Pancreas (tissue), 10 donors: ENCODE results near the gene ODAM. TPM values are rescaled to one million over a fixed set of nuclear protein-coding genes. Genes with fewer than 3 reads are reported as not detected.

Source experiments
- ATAC-seq, 4 donors: fragments of 200-7000 bp; cut with Tn5 transposase; one replicate each; pipeline versions ENCODE4 v1.8.0 to v1.9.1; 2020; ENCODE audit warnings: mild to moderate bottlenecking in 4 of 4, moderate library complexity in 4 of 4
- DNase-seq, 6 donors: peaks; one replicate each; pipeline ENCODE4 v3.0.0-alpha.2; 2020
- FAIRE-seq: peaks from 2 replicates; lab custom pipeline; 2012; peaks lifted over from hg19 to GRCh38; lab: Jason Lieb, UNC
- H3K27ac ChIP-seq, 4 donors: fragments of 200-600 bp; sonication (generic); 1 replicate in 3 of 4; 2 replicates in 1 of 4; pipeline versions ENCODE4 v1.5.0 to v1.8.0; 2020
- H3K27me3 ChIP-seq, 4 donors: fragments of 200-600 bp; one replicate each; pipeline ENCODE4 v1.8.0; 2021
- H3K36me3 ChIP-seq, 3 donors: fragments of 200-600 bp; sonication (generic) in 1 of 3; one replicate each; pipeline versions ENCODE4 v1.5.0 to v1.8.0; 2020 to 2021
- H3K4me1 ChIP-seq, 3 donors: fragments of 200-600 bp; one replicate each; pipeline ENCODE4 v1.8.0; 2021
- H3K4me3 ChIP-seq, 4 donors: fragments of 200-600 bp; sonication (generic) in 2 of 4; one replicate each; pipeline versions ENCODE4 v1.5.0 to v1.8.0; 2020 to 2021
- H3K9me3 ChIP-seq, 4 donors: fragments of 200-600 bp; one replicate each; pipeline ENCODE4 v1.8.0; 2021
- WGBS, 2 donors: extraction: QIAGEN DNeasy Blood & Tissue Kit; methylation state at CpG; one replicate each; pipeline ENCODE4 v1.1.7; 2013; 5-methylcytosine and 5-hydroxymethylcytosine counted together
- intact Hi-C, 3 donors: fragments of 100-400 bp; cut with DNase I; formaldehyde crosslinking; loops; one replicate each; pipeline versions ENCODE4 v1.11.1 to v1.14.2; 2022
- polyA plus RNA-seq, 2 donors: library from polyadenylated mRNA; stranded (reverse); fragments of 200-250 nt; gene quantifications; one replicate each; pipeline ENCODE4 v1.2.3, GENCODE V29; 2013
- total RNA-seq, 6 donors: library from RNA; stranded (reverse); fragmentation: NEBNext Ultra II Directional in 4 of 6; extraction: Animal tissue kit (Norgen Biotek cat#: 25700) in 4 of 6; gene quantifications; one replicate each; pipeline versions ENCODE4 v1.2.1 to v1.2.4, GENCODE V29; 2021 to 2023
- TF ChIP-seq, protein P1 (sequence below), 4 donors: fragments of 200-600 bp; sonication (generic) in 3 of 4; IDR thresholded peaks; one replicate each; pipeline versions ENCODE4 v1.5.0 to v1.8.0; 2021; ENCODE audit warnings: antibody characterized with exemption in 4 of 4
- donor health status: healthy with polysubstance abuse.
- donor health status: DM: no; HTN: no; CAD: no; lungs with moderate emphysema.
- donor health status: DM: no; HTN: no; CAD: no.
- donor health status: control.
- donor health status: control.
- donor health status: Bipolar disorder and iron deficiency.
- donor health status: DM: yes; HTN: yes; CAD: no.
- donor health status: DM: no; HTN: no; CAD: no.
- donor health status: DM: no; HTN: no; CAD: no.
- donor health status: DM: yes; HTN: yes; CAD: no.

ODAM gene
- total and polyA plus RNA-seq, 8 donors, result 0.19 to 1.2 (median 0.48) TPM; not detected in 2

DNA sequence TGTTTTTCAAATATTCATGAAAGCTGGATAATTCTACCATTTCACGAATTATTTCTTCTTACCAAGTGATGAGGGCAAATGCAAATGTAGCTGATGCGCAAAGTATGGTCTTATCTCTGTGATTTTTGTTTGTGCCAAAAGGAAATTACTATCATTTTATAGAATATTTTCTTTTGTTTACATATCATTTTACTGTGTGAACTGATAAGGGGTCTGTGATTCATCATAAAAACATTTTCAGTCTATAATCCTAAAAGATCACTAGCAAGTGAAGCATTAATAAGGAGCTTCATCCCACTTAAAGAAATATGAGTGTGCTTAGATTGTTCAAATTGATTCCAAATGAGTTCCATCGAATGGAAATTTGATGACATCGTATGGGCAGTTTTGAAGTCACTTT lies 47.6 kb downstream of the ODAM start:
- peaks cover 0 to 3% (median 0%) of the 10 kb centered on the region in 3 donors for H3K4me1 ChIP-seq
- no peak overlapping the region for H3K4me3 ChIP-seq
- DNase-seq (no peak), FAIRE-seq (no peak), ATAC-seq (no peak)
- no peaks in the 10 kb centered on the region for H3K9me3 ChIP-seq
- H3K36me3 ChIP-seq, result no peaks in the 10 kb centered on the region
- intact Hi-C loops, result no loop called here
- no peaks in the 10 kb centered on the region for H3K27me3 ChIP-seq
- TF ChIP-seq, protein P1, sequence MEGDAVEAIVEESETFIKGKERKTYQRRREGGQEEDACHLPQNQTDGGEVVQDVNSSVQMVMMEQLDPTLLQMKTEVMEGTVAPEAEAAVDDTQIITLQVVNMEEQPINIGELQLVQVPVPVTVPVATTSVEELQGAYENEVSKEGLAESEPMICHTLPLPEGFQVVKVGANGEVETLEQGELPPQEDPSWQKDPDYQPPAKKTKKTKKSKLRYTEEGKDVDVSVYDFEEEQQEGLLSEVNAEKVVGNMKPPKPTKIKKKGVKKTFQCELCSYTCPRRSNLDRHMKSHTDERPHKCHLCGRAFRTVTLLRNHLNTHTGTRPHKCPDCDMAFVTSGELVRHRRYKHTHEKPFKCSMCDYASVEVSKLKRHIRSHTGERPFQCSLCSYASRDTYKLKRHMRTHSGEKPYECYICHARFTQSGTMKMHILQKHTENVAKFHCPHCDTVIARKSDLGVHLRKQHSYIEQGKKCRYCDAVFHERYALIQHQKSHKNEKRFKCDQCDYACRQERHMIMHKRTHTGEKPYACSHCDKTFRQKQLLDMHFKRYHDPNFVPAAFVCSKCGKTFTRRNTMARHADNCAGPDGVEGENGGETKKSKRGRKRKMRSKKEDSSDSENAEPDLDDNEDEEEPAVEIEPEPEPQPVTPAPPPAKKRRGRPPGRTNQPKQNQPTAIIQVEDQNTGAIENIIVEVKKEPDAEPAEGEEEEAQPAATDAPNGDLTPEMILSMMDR (IDR thresholded peaks at IDR 0.05), result no peak
- no peak overlapping the region for H3K27ac ChIP-seq
- WGBS, 2 donors, result 77 to 90% methylated on average over 4 of the region's 4 CpGs

DNA sequence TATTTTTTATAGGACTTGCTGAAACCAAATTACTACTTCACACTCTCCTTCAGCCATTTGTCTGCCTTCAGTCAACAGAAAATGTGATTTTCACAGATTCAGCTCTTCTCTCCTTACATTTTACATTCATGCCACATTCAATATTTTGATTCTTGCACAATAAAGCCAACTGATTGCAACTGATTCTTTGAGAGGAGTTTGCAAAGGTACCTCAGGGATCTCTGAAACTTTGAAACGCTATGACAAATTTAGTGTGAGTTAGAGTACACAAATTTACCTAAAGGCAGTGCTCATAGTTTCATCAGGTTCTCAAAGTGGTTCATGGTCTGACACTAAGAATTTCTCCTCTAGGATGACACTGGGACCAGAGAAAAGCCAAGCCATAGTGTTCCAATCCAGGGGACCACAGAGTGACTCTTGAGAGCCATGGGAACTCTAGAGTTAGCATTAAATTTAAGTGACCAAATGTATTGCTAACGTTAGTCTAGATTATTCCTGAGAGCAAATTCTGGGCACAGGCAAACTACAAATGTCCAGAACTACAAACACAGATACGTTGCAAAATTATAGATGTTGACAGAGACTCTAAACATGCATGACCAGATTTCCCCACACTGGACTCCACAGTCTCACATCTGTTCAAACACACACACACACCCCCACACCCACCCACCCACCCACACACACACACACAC lies 55.9 kb downstream of the ODAM start:
- DNase-seq, result no peak
- intact Hi-C loops, result no loop called here
- H3K9me3 ChIP-seq, result no peaks in the 10 kb centered on the region
- no peak overlapping the region for H3K27ac ChIP-seq
- WGBS, 2 donors, result 18 to 33% methylated on average over 3 of the region's 3 CpGs
- H3K4me1 ChIP-seq, result no peaks in the 10 kb centered on the region
- no peaks in the 10 kb centered on the region for H3K36me3 ChIP-seq
- TF ChIP-seq, protein P1 (IDR thresholded peaks at IDR 0.05), result no peak
- no peaks in the 10 kb centered on the region for H3K27me3 ChIP-seq
- no peak for FAIRE-seq
- ATAC-seq, result no peak
- no peak overlapping the region for H3K4me3 ChIP-seq

DNA sequence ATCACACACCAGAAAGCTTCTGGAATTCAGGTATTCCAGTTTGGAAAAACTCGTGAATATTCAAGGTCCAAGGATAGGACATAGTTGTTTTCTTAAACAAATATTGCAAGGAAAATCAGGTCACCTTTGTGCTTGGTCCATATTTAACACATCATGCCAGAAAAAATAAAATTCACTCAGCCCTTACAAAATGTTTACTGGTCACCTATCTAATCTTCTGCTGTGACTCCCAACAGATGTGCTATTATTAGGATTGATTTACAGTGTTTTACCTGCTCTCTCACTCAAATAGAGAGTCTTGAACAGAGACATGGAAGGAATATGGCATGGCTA lies 56.4 kb downstream of the ODAM start:
- WGBS, 2 donors, result 26 to 29% methylated on average over 1 of the region's 1 CpG
- intact Hi-C loops, result no loop called here
- ATAC-seq, result no peak
- no peaks in the 10 kb centered on the region for H3K9me3 ChIP-seq
- no peak overlapping the region for H3K27ac ChIP-seq
- no peaks in the 10 kb centered on the region for H3K27me3 ChIP-seq
- FAIRE-seq, result no peak
- DNase-seq, result no peak
- TF ChIP-seq, protein P1 (IDR thresholded peaks at IDR 0.05), result no peak
- H3K36me3 ChIP-seq, result no peaks in the 10 kb centered on the region
- H3K4me1 ChIP-seq, result no peaks in the 10 kb centered on the region
- H3K4me3 ChIP-seq, result no peak overlapping the region

Other genes starting within 250 kb of the ODAM start
- not detected for gene CSN2, start 230.0 kb upstream of the ODAM start, total RNA-seq
- not detected for gene CSN2, start 230.0 kb upstream of the ODAM start, polyA plus RNA-seq
- not detected for gene STATH, start 199.8 kb upstream of the ODAM start, total RNA-seq
- gene STATH, start 199.8 kb upstream of the ODAM start, polyA plus RNA-seq, result not detected
- not detected for gene HTN3, start 167.3 kb upstream of the ODAM start, total RNA-seq
- not detected for gene HTN3, start 167.3 kb upstream of the ODAM start, polyA plus RNA-seq
- not detected for gene HTN1, start 145.3 kb upstream of the ODAM start, total RNA-seq
- not detected for gene HTN1, start 145.3 kb upstream of the ODAM start, polyA plus RNA-seq
- not detected for gene PRR27, start 41.5 kb upstream of the ODAM start, total RNA-seq
- gene PRR27, start 41.5 kb upstream of the ODAM start, polyA plus RNA-seq, result not detected
- under 1 TPM in 1 of 6 donors, not detected in 5; 0.94 TPM for gene FDCSP, start 30.4 kb downstream of the ODAM start, total RNA-seq
- gene FDCSP, start 30.4 kb downstream of the ODAM start, polyA plus RNA-seq, result under 1 TPM; 0.28 to 0.61 TPM
- not detected for gene CSN3, start 46.9 kb downstream of the ODAM start, total RNA-seq
- gene CSN3, start 46.9 kb downstream of the ODAM start, polyA plus RNA-seq, result not detected
- not detected for gene CABS1, start 139.3 kb downstream of the ODAM start, total RNA-seq
- not detected for gene CABS1, start 139.3 kb downstream of the ODAM start, polyA plus RNA-seq
- not detected for gene SMR3A, start 165.0 kb downstream of the ODAM start, total RNA-seq
- not detected for gene SMR3A, start 165.0 kb downstream of the ODAM start, polyA plus RNA-seq
- not detected for gene SMR3B, start 187.4 kb downstream of the ODAM start, total RNA-seq
- not detected for gene SMR3B, start 187.4 kb downstream of the ODAM start, polyA plus RNA-seq
- gene OPRPN, start 202.2 kb downstream of the ODAM start, total RNA-seq, result not detected
- gene OPRPN, start 202.2 kb downstream of the ODAM start, polyA plus RNA-seq, result not detected